Head of caudate nucleus (tissue), 42 donors: ENCODE measurements around the gene CDH4.

Experiments
- DNase-seq, 42 donors: peaks; one replicate each; pipeline versions ENCODE4 v3.0.0 to v3.0.0-alpha.2; 2020 to 2021; ENCODE audit warnings: mixed read lengths in 7 of 42
- intact Hi-C: fragments of 100-400 bp; cut with DNase I; formaldehyde crosslinking; loops from one replicate; pipeline ENCODE4 v1.15.0; 2022

CDH4 gene

DNA sequence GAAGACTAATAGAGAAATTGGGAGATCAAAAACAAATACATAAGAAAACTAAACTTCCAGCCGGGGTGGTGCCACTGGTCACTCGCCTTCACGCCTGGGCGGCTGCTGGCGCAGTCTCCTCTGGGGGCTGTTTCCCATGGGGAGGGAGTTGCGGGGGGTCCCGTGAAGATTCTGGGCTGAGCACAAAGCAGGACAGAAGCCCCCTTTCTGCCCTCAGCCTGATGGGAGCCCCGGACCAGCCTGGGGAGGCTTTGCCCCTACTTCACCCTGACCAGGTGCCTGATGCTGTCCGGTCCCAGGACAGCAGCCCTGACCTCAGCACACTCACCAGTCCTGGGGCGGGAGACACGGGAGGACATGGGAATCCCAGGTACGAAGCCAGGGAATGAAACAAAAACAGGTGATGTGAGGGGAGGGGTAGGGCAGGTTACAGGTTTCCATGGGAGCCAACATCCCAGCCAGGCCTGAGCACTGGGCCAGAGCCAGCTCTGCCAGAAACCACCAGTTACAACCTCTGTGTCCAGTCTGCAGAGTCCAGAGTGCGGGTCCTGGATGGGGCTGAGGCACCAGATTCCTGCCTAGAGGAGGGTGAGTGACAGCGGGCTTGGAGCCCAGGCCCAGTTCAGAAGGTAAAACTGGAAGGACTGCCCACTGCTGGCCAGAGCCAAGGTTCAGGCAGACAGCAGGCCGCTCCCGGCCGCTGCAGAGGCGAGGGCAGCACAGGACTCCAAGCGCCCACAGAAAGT lies 487.2 kb downstream of the CDH4 start:
- intact Hi-C loops: no loop called here
- no peak for DNase-seq

- no peak for DNase-seq
- intact Hi-C loops: loop anchor here (5.0 kb wide), 1 partner anchor 148 kb away; no protein-coding TSS in a partner anchor
These were observed 487.7 kb downstream of the CDH4 start for GRCh38 chr20:61739832-61740118.

DNA sequence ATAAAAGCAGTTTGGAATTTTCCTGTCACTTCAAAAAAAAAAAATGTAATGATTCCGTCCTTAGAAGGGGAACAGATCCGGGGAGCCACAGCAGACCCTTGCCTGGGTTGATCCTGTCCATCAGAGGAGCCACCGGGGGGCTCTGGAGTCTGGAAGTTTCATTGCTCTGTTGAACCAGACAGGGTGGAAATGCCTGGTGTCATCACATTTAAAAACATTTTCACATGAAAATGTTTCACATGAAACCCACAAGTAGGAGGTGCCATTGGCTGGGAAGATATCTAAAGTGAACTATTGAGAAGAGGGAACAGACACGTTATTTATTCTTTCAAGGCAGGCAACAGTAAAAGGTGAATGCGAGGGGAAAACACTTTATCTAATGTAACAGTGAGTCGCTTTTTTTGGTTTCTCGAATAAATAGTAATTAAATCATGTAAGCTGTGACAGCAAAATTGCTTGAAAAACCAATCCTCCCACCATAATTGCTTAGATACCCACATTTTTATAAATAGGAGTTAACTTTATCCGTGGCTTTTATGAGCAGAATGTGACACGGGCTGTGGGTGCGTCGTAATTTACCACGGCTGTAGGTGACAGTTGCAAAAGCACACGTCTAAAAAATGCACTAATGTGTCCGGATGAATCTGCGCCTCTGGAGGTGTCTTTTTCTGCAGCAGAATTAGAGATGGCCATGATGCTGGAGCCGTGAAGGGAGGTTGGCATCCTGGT lies 490.2 kb downstream of the CDH4 start:
- DNase-seq: peak in 20 of 42 donors; percentile 18 to 74 (median 50)

GRCh38 chr20:61743606-61744005 lies 491.5 kb downstream of the CDH4 start:
- intact Hi-C loops: loop anchor here (5.0 kb wide), 1 partner anchor 144 kb away; no protein-coding TSS in a partner anchor
- DNase-seq: no peak

More for the DNA sequence above, 490.2 kb downstream of the CDH4 start:
- intact Hi-C loops: loop anchor here (5.0 kb wide), 1 partner anchor 145 kb away; no protein-coding TSS in a partner anchor

- no peak for DNase-seq
- intact Hi-C loops: loop anchor here (5.0 kb wide), 1 partner anchor 142 kb away; no protein-coding TSS in a partner anchor
These were observed 492.8 kb downstream of the CDH4 start for GRCh38 chr20:61744691-61745396.

DNA sequence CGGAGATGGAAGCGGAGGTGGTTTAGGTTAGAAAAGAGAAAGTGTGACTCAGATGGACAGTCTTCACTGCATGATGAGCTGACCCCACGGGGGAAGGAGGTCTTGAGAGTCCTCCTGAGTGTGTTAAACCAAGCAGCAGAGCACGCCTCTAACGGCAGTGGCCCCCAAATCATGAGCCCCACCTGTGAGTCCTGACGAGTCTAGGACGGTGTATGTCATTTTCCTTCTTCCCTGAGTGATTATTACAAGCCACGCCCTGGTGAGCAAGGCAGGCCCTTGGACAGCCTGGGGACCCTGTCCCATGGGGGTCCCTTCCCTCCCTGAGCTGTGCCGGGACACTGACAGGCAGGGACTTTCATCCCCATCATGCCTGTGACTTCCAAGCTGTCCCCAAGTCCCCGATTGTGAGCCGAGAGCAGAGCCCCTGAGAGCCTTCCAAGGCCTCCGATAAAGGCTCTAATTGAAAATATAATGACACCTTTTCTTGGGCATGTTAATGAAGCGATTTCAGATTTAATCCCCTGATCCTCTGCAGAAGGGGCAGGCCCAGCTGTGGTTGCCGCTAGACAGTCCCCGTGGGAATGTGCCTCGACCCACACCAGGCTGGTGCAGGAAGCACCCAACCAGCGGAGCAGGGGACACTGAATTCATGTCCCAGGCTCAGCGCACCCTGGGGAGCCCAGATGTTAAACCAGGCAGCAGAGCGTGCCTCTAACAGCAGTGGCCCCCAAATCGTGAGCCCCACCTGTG lies 493.5 kb downstream of the CDH4 start:
- intact Hi-C loops: no loop called here
- no peak for DNase-seq

DNA sequence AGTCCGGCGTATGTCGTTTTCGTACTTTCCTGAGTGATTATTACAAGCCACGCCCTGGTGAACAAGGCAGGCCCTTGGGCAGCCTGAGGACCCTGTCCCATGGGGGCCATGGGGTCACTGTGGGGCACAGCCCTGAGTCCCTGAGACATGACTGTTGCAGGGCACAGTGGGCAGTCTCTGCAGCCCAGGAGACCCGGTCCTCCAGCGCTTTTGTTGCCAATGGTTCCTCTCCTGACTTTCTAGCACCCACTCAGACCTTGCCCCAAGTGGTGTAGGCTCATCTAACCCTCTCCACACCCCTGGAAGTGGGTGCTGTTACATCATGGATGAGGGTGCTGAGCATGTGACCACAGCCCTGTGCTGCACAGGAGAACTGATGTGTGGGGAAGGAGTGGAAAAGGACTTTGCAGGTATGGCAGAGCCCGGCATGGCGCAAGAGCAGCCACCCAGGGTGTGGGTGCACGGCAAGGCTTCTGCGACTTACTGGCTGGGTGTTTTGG lies 494.1 kb downstream of the CDH4 start:
- intact Hi-C loops: no loop called here
- DNase-seq: no peak

DNA sequence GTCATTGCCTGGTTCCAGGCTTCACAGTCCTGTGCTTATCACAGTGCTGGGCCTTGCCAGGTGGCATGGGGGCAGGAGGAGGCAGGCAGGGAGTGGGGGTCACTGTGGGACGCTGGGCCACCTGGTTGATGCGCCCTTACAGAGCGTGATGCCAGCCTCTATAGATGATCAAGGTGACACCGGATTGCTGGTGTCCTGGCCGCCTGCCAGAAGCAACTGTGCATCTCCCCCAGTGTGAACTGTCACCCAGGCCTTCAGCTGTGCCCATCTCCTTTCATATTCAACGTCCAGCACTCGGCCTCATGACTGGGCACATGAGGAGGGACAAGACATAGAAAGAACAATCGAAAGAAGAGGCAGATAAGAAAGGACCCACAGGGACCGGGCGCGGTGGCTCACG lies 494.7 kb downstream of the CDH4 start:
- intact Hi-C loops: no loop called here
- no peak for DNase-seq

GRCh38 chr20:61748376-61748775 lies 496.3 kb downstream of the CDH4 start:
- intact Hi-C loops: no loop called here
- no peak for DNase-seq

DNA sequence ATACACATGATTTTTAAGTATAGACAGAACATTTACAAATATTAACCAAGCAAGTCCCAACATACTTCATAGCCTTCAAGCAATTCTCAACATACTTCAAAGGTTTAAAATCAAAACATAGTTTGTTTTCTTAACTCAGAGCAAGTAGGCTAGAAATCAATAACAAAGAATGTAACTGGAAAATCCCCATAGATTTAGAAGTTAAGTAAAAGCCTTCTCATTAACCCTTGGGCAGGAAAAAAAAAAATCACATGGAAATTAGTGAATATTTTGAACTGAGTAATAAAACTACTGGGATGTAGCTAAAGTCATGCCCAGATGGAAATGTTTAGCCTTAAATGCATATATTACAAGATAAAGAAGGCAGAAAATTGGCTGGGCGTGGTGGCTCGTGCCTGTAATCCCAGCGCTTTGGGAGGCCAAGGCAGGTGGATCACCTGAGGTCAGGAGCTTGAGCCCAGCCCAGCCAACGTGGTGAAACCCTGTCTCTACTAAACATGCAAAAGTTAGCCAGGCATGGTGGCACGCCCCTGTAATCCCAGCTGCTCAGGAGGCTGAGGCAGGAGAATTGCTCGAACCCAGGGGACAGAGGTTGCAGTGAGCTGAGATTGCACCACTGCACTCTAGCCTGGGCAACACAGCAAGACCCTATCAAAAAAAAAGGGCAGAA lies 497.5 kb downstream of the CDH4 start:
- DNase-seq: no peak
- intact Hi-C loops: no loop called here

DNA sequence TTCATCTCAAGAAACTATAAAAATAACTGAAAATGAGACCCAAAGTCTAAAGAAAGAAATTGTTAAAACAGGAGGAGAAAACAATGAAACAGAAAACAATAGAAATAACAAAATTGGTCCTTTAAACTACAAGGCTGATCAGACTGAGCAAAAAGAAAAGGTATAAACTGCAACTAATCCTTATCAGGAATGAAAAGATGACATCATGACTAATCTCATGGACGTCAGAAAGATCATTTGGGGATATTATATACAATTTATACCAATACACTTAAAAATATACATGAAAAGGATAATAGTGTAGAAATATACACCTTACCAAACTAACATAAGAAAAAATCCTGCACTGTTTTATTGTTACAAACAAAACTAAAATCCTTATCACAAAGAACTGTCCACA lies 498.0 kb downstream of the CDH4 start:
- intact Hi-C loops: no loop called here
- no peak for DNase-seq

GRCh38 chr20:61752576-61752975 lies 500.5 kb downstream of the CDH4 start:
- intact Hi-C loops: no loop called here
- DNase-seq: no peak

DNA sequence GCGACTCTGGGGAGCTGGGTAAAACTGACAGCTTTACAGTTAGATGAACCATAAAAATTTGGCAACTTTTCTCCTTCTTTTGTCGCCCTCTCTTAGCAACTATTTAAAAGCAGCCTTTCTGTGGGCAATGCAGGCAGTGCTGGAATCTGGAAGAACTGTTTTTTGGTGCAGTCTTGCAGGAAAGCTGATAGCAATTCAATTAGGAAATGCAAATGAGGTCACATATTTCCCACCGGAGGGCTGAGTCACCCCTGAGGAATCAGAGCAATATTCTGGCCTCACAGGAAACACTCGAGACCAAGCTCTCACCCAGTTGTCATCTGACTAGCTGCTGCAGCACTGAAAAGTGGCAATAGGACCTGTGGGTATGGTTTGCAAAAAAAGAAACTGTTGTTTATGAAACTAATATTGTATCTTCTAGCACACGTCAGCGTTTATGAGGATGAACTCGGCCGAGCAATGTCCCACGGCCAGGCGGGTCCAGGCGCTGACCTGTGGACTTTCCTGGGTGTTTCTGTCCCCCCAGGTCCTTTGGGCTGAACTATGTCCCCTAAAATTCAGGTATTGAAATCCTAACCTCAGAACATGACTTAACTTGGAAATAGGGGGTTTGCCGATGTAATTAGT lies 501.4 kb downstream of the CDH4 start:
- DNase-seq: peak in 4 of 42 donors; percentile 9 to 63 (median 44)
- intact Hi-C loops: no loop called here

DNA sequence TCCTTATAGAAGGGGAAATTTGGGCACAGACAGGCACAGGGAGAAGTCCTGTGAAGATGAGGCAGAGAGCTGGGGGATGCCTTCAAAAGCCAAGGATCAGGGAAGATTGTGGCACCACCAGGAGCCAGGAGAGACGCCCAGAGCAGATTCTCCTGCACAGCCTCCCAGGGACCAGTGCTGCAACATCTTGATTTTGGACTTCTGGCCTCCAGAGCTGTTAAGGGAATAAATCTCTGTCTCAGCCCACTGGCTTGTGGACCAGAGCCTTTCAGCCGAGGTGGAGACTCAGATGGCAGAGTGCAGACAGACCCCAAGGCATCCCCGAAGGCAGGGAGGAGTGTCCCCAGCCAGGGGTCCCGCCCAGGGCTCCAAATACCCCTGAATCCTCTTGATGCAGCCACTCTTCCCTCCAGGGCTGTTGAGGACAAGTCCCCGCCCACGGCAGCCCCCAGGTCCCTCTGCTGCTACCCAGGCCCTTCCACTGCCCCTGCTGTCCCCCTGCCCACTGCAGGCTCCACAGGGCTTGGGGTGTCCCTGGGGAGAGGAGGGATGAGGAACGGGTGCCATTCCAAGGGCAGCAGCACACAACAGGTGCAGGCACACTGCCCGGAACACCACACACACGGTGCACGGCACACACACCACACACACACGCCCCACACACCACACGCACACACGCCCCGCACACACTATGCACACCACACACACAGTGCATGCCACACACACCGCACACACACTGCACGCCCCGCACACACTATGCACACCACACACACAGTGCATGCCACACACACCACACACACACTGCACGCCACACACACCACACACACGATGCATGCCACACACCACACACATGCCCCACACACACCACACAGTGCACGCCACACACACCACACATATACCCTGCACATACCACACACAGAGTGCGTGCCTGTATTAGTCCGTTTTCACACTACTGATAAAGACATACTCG lies 502.2 kb downstream of the CDH4 start:
- DNase-seq: no peak
- intact Hi-C loops: no loop called here

DNA sequence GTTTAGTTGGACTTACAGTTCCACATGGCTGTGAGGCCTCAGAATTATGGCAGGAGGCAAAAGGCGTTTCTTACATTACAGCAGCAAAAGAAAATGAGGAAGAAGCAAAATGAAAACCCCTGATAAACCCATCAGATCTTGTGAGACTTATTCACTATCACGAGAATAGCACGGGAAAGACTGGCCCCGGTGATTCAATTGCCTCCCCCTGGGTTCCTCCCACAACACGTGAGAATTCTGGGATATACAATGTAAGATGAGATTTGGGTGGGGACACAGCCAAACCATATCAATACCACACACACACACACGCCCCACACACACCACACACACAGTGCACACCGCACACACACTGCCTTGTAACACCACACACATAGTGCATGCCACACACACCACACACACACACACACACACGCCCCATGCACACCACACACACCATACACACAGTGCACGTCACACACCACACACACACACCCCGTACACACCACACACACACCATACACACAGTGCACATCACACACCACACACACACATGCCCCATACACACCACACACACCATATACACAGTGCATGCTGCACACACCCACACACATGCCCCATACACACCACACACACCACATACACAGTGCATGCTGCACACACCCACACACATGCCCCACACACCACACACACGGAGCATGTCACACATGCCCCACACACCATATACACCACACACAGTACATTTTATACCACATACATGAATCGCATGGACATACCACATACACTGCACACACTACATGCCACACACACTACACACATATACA lies 503.1 kb downstream of the CDH4 start:
- DNase-seq: no peak
- intact Hi-C loops: no loop called here
